Measurements from ENCODE around the gene EMC8. TPM values are rescaled to one million over a fixed set of nuclear protein-coding genes. Genes with fewer than 3 reads are reported as not detected.

EMC8 gene
- total and polyA plus RNA-seq, 2 donors (not counting 1 experiment from before 2014, with no cell fraction given) = 22.1 to 33.1 TPM

DNA sequence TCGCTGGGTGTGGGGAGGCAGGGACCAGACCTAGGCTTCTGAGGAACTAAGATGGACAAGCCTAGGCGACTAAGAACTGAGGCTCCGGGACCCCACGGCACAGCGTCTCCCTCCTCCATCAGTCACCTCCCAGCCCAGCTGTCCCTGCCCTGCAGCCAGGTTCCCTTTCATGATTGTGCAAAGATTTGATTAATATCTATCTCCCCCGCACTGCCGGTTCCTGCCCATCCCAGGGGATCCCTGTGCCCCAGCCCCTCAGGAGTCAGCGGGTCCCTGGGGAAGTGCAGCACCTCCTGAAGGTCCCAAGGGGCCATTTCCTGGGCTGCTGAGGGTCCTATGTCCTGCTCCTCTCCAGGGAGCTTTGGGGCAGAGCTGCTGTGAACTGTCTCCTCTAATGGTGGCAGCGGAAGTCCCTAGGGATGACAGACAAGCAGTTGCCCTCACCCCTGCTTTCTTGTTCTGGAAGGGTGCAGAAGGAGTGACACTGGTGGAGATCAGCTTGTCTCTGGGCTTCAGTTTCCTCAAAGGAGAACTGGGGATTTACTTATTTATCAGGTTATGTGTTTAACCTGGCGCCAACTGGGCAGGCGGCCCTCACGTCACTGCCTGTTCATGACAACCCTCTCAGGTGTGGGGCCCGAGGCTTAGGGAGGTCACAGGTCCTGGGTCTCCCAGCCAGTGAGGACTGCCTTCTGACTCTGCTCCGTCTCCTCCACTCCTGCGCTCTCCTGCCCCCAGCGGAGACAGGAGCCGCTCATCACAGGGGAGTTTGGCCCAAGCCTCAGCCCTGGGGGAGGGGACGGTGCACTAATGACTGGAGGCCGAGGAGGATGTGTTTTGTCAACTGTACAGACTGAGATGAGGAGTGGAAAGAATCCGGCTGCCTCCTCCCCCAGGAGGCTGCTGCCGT is 46.6 kb downstream of the EMC8 start:
- Histone ChIP-seq H3K27ac (ENCODE audit: low read length in 2 of 2) (peak overlapping the region; percentile 27 to 37), H3K4me3 (ENCODE audit: control extremely low read depth in 1 of 5, extremely low read depth in 1 of 5, insufficient read depth in 1 of 5, low read depth in 2 of 5, low read length in 4 of 5) (peak overlapping the region in 1 of 5 experiments; percentile 2), H3K9me3 (ENCODE audit: control extremely low read depth in 1 of 3, control insufficient read depth in 2 of 3, insufficient read depth in 1 of 3, low read length in 2 of 3) (peaks cover 0 to 5% (median 0%) of the 10 kb centered on the region in 3 donors), H3K4me1 (ENCODE audit: control insufficient read depth in 2 of 2, insufficient read depth in 2 of 2, low read length in 2 of 2) (peaks cover 81 to 94% of the 10 kb centered on the region in 2 donors), H3K9ac (ENCODE audit: low read length) (peak overlapping the region; percentile 30), H4K20me1 (ENCODE audit: control insufficient read depth, insufficient read depth, low read length, poor library complexity, severe bottlenecking) (peaks cover 20% of the 10 kb centered on the region), H3K36me3 (replicated peaks in 1 of 2; ENCODE audit: control extremely low read depth in 1 of 2, control insufficient read depth in 1 of 2, extremely low read depth in 1 of 2, insufficient read depth in 2 of 2, low read length in 1 of 2) (peaks cover 0 to 2% of the 10 kb centered on the region in 2 experiments), H3K79me2 (ENCODE audit: control insufficient read depth, insufficient read depth, low read length) (peaks cover 24% of the 10 kb centered on the region), H3K27me3 (replicated peaks in 1 of 4; ENCODE audit: control extremely low read depth in 1 of 4, control insufficient read depth in 3 of 4, insufficient read depth in 4 of 4, low read length in 3 of 4) (no peaks in the 10 kb centered on the region), H2AFZ (ENCODE audit: insufficient read depth, low read depth, low read length, poor library complexity, severe bottlenecking) (no peak overlapping the region), H3K4me2 (replicated peaks; ENCODE audit: low read depth, low read length, poor library complexity, severe bottlenecking) (peak overlapping the region; percentile 92)
- no peak for TF ChIP-seq EZH2 (IDR thresholded peaks at IDR 0.05; ENCODE audit: borderline replicate concordance, insufficient read depth, low read depth, low read length, poor library complexity, severe bottlenecking)
- TF ChIP-seq, protein P1, sequence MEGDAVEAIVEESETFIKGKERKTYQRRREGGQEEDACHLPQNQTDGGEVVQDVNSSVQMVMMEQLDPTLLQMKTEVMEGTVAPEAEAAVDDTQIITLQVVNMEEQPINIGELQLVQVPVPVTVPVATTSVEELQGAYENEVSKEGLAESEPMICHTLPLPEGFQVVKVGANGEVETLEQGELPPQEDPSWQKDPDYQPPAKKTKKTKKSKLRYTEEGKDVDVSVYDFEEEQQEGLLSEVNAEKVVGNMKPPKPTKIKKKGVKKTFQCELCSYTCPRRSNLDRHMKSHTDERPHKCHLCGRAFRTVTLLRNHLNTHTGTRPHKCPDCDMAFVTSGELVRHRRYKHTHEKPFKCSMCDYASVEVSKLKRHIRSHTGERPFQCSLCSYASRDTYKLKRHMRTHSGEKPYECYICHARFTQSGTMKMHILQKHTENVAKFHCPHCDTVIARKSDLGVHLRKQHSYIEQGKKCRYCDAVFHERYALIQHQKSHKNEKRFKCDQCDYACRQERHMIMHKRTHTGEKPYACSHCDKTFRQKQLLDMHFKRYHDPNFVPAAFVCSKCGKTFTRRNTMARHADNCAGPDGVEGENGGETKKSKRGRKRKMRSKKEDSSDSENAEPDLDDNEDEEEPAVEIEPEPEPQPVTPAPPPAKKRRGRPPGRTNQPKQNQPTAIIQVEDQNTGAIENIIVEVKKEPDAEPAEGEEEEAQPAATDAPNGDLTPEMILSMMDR (IDR thresholded peaks at IDR 0.05) = no peak
- WGBS (ENCODE audit: insufficient coverage) = 38% methylated on average over 16 of the region's 21 CpGs
- DNase-seq (peak; percentile 60), ATAC-seq (ENCODE audit: low read depth) (no peak)
- POLR2A ChIA-PET = interaction anchor here (2.4 to 4.0 kb wide), 3 partner anchors 8 to 48 kb away, joined by 9 to 24 read pairs (median 22); no protein-coding TSS in a partner anchor
- CTCF ChIA-PET = interaction anchor here (0.8 to 3.4 kb wide), 6 partner anchors 12 to 143 kb away, joined by 3 to 11 read pairs (median 4); no protein-coding TSS in a partner anchor
- Mint-ChIP-seq H3K4me3 (peak overlapping the region; percentile 79), H3K9me3 (ENCODE audit: insufficient read depth) (no peaks in the 10 kb centered on the region), H3K27me3 (no peaks in the 10 kb centered on the region), H3K27ac (peak overlapping the region; percentile 100), H3K4me1 (peaks cover 75% of the 10 kb centered on the region)
- intact Hi-C loops (cut with micrococcal nuclease) = no loop called here
